HL-60/S4 treated with phorbol 12-myristate 13-acetate at 8.2 ng/mL for 4 days and 3 days (cell line): ENCODE results near the gene MOSPD2.

Source experiments
- in situ Hi-C: fragments of 300-500 bp; cut with MboI; formaldehyde crosslinking; loops from 2 replicates; pipeline ENCODE4 v1.15.0; 2022; ENCODE audit warnings: low sequenced_read_pairs

The MOSPD2 gene

GRCh38 chrX:14872851-14873675, at the start of gene MOSPD2, which contains the start of gene FANCB:
MOSPD2 (plus strand) TSS chrX:14873421; CDS start chrX:14873529, 108 bp downstream.
FANCB (minus strand) TSS chrX:14873069; CDS start chrX:14865510, 7,559 bp downstream.
- in situ Hi-C loops, result no loop called here

- in situ Hi-C loops, result no loop called here
Measured at GRCh38 chrX:14825851-14826250, 47.4 kb upstream of the MOSPD2 start.

GRCh38 chrX:14826319-14826718, 46.9 kb upstream of the MOSPD2 start:
- in situ Hi-C loops, result no loop called here

GRCh38 chrX:14829643-14830042, 43.6 kb upstream of the MOSPD2 start:
- in situ Hi-C loops, result no loop called here

GRCh38 chrX:14832151-14832550, 41.1 kb upstream of the MOSPD2 start:
- in situ Hi-C loops, result no loop called here

- in situ Hi-C loops, result no loop called here
Measured at GRCh38 chrX:14832586-14832985, 40.6 kb upstream of the MOSPD2 start.

- in situ Hi-C loops, result no loop called here
Measured at GRCh38 chrX:14837155-14837554, 36.1 kb upstream of the MOSPD2 start.

- in situ Hi-C loops, result no loop called here
Measured at GRCh38 chrX:14843666-14844065, 29.6 kb upstream of the MOSPD2 start.

- in situ Hi-C loops, result no loop called here
Measured at GRCh38 chrX:14851526-14851925, 21.7 kb upstream of the MOSPD2 start.

GRCh38 chrX:14864631-14865030, 8.6 kb upstream of the MOSPD2 start:
- in situ Hi-C loops, result no loop called here

GRCh38 chrX:14865201-14865600, 8.0 kb upstream of the MOSPD2 start:
- in situ Hi-C loops, result no loop called here

- in situ Hi-C loops, result no loop called here
Measured at GRCh38 chrX:14871767-14872166, 1.5 kb upstream of the MOSPD2 start.

GRCh38 chrX:14872355-14872754, 866 bp upstream of the MOSPD2 start:
- in situ Hi-C loops, result no loop called here

GRCh38 chrX:14873676-14874049, 442 bp downstream of the MOSPD2 start:
- in situ Hi-C loops, result no loop called here

- in situ Hi-C loops, result no loop called here
Measured at GRCh38 chrX:14875624-14876023, 2.4 kb downstream of the MOSPD2 start.

GRCh38 chrX:14883826-14884225, 10.6 kb downstream of the MOSPD2 start:
- in situ Hi-C loops, result no loop called here

GRCh38 chrX:14884714-14885113, 11.5 kb downstream of the MOSPD2 start:
- in situ Hi-C loops, result no loop called here

- in situ Hi-C loops, result no loop called here
Measured at GRCh38 chrX:14886252-14886651, 13.0 kb downstream of the MOSPD2 start.

- in situ Hi-C loops, result no loop called here
Measured at GRCh38 chrX:14896273-14896672, 23.1 kb downstream of the MOSPD2 start.

- in situ Hi-C loops, result no loop called here
Measured at GRCh38 chrX:14897042-14897441, 23.8 kb downstream of the MOSPD2 start.

GRCh38 chrX:14899607-14900006, 26.4 kb downstream of the MOSPD2 start:
- in situ Hi-C loops, result no loop called here

GRCh38 chrX:14902537-14902936, 29.3 kb downstream of the MOSPD2 start:
- in situ Hi-C loops, result no loop called here

- in situ Hi-C loops, result no loop called here
Measured at GRCh38 chrX:14903891-14904290, 30.7 kb downstream of the MOSPD2 start.
